Measurements from ENCODE around the gene GATAD1.

GRCh38 chr7:92403760-92404074 lies 43.6 kb upstream of the GATAD1 start:
- TF ChIP-seq CTCF (IDR thresholded peaks at IDR 0.05) (no peak), USF2 (IDR thresholded peaks at IDR 0.05; ENCODE audit: borderline replicate concordance, low read depth, low read length) (no peak), RCOR1 (IDR thresholded peaks at IDR 0.05; ENCODE audit: low read length) (no peak), PBX3 (IDR thresholded peaks at IDR 0.05) (no peak)

Data from SK-N-SH (cell line).